Measurements from ENCODE around the gene SLC25A12.
"Not testable (repeated sequence)": the region's sequence is repeated elsewhere in the genome, so short reads cannot be mapped to it uniquely, and the experiment has no call there.

The SLC25A12 gene

GRCh38 chr2:171811245-171811628 lies 82.8 kb downstream of the SLC25A12 start:
- H3K4me3 ChIP-seq (ENCODE audit: low read depth in 1 of 5, low read length in 5 of 5) = no peak overlapping the region
- no peaks in the 10 kb centered on the region for H3K9me3 ChIP-seq (ENCODE audit: control insufficient read depth in 5 of 5, low read length in 5 of 5)
- no peak overlapping the region for H3K9ac ChIP-seq (ENCODE audit: low read length in 5 of 5)
- H3K27ac ChIP-seq (ENCODE audit: low read depth, low read length) = no peak overlapping the region
- H3K36me3 ChIP-seq (ENCODE audit: control insufficient read depth in 5 of 5, insufficient read depth in 5 of 5, low read length in 5 of 5) = peaks cover 3 to 18% (median 6%) of the 10 kb centered on the region in 5 donors
- H3K27me3 ChIP-seq (ENCODE audit: control insufficient read depth in 5 of 5, insufficient read depth in 4 of 5, low read length in 5 of 5) = no peaks in the 10 kb centered on the region
- H3K4me1 ChIP-seq (ENCODE audit: control insufficient read depth in 5 of 5, insufficient read depth in 5 of 5, low read length in 5 of 5) = peaks cover 0 to 3% (median 0%) of the 10 kb centered on the region in 5 donors

GRCh38 chr2:171810422-171811244 lies 83.4 kb downstream of the SLC25A12 start:
- no peak overlapping the region for H3K4me3 ChIP-seq (ENCODE audit: low read depth in 1 of 5, low read length in 5 of 5)
- H3K9me3 ChIP-seq (ENCODE audit: control insufficient read depth in 5 of 5, low read length in 5 of 5) = no peaks in the 10 kb centered on the region
- peaks cover 0 to 3% (median 0%) of the 10 kb centered on the region in 5 donors for H3K4me1 ChIP-seq (ENCODE audit: control insufficient read depth in 5 of 5, insufficient read depth in 5 of 5, low read length in 5 of 5)
- H3K27me3 ChIP-seq (ENCODE audit: control insufficient read depth in 5 of 5, insufficient read depth in 4 of 5, low read length in 5 of 5) = no peaks in the 10 kb centered on the region
- H3K9ac ChIP-seq (ENCODE audit: low read length in 5 of 5) = no peak overlapping the region
- H3K36me3 ChIP-seq (ENCODE audit: control insufficient read depth in 5 of 5, insufficient read depth in 5 of 5, low read length in 5 of 5) = peaks cover 3 to 18% (median 6%) of the 10 kb centered on the region in 5 donors
- no peak overlapping the region for H3K27ac ChIP-seq (ENCODE audit: low read depth, low read length)

DNA sequence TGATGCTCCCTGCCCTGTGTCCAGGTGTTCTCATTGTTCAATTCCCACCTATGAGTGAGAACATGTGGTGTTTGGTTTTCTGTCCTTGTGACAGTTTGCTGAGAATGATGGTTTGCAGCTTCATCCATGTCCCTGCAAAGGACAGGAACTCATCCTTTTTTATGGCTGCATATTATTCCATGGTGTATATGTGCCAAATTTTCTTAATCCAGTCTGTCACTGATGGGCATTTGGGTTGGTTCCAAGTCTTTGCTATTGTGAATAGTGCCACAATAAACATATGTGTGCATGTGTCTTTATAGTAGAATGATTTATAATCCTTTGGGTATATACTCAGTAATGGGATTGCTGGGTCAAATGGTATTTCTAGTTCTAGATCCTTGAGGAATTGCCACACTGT lies 85.2 kb downstream of the SLC25A12 start:
- not testable (repeated sequence) for H3K4me3 ChIP-seq (ENCODE audit: low read depth in 1 of 5, low read length in 5 of 5); H3K27me3 ChIP-seq (ENCODE audit: control insufficient read depth in 5 of 5, insufficient read depth in 4 of 5, low read length in 5 of 5); H3K4me1 ChIP-seq (ENCODE audit: control insufficient read depth in 5 of 5, insufficient read depth in 5 of 5, low read length in 5 of 5); H3K9me3 ChIP-seq (ENCODE audit: control insufficient read depth in 5 of 5, low read length in 5 of 5); H3K27ac ChIP-seq (ENCODE audit: low read depth, low read length); H3K9ac ChIP-seq (ENCODE audit: low read length in 5 of 5)
- peaks cover 0 to 15% (median 5%) of the 10 kb centered on the region in 5 donors for H3K36me3 ChIP-seq (ENCODE audit: control insufficient read depth in 5 of 5, insufficient read depth in 5 of 5, low read length in 5 of 5)

GRCh38 chr2:171807831-171808393 lies 86.1 kb downstream of the SLC25A12 start:
- Histone ChIP-seq H3K9me3 (ENCODE audit: control insufficient read depth in 5 of 5, low read length in 5 of 5) (no peaks in the 10 kb centered on the region), H3K9ac (ENCODE audit: low read length in 5 of 5) (no peak overlapping the region), H3K4me3 (ENCODE audit: low read depth in 1 of 5, low read length in 5 of 5) (no peak overlapping the region), H3K4me1 (ENCODE audit: control insufficient read depth in 5 of 5, insufficient read depth in 5 of 5, low read length in 5 of 5) (peaks cover 0 to 3% (median 0%) of the 10 kb centered on the region in 5 donors), H3K36me3 (ENCODE audit: control insufficient read depth in 5 of 5, insufficient read depth in 5 of 5, low read length in 5 of 5) (peaks cover 0 to 17% (median 5%) of the 10 kb centered on the region in 5 donors), H3K27me3 (ENCODE audit: control insufficient read depth in 5 of 5, insufficient read depth in 4 of 5, low read length in 5 of 5) (no peaks in the 10 kb centered on the region), H3K27ac (ENCODE audit: low read depth, low read length) (no peak overlapping the region)

DNA sequence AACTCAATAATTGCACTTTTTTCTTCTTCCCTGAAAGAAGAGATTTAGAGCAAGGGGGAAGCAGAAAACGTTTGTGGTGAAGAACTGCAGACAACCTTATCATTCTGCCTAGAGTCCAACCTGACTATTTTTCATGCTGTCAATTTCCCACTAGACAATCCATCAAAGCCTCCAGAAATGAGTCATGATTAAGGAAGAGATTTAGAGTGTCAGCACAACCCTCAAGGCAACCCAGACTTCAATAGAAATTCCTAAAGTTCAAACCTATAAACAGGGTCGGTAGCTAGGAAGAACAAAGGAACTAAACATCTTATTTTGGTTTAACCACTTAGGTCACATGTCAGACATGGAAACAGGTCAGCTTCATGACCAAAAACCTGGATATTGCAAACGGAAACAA lies 86.9 kb downstream of the SLC25A12 start:
- Histone ChIP-seq H3K27me3 (ENCODE audit: control insufficient read depth in 5 of 5, insufficient read depth in 4 of 5, low read length in 5 of 5) (no peaks in the 10 kb centered on the region), H3K36me3 (ENCODE audit: control insufficient read depth in 5 of 5, insufficient read depth in 5 of 5, low read length in 5 of 5) (peaks cover 0 to 16% (median 3%) of the 10 kb centered on the region in 5 donors), H3K9me3 (ENCODE audit: control insufficient read depth in 5 of 5, low read length in 5 of 5) (no peaks in the 10 kb centered on the region), H3K27ac (ENCODE audit: low read depth, low read length) (no peak overlapping the region), H3K9ac (ENCODE audit: low read length in 5 of 5) (no peak overlapping the region), H3K4me1 (ENCODE audit: control insufficient read depth in 5 of 5, insufficient read depth in 5 of 5, low read length in 5 of 5) (peaks cover 0 to 3% (median 0%) of the 10 kb centered on the region in 5 donors), H3K4me3 (ENCODE audit: low read depth in 1 of 5, low read length in 5 of 5) (no peak overlapping the region)

GRCh38 chr2:171804456-171804855 lies 89.6 kb downstream of the SLC25A12 start:
- Histone ChIP-seq H3K4me1 (ENCODE audit: control insufficient read depth in 5 of 5, insufficient read depth in 5 of 5, low read length in 5 of 5) (peaks cover 0 to 3% (median 0%) of the 10 kb centered on the region in 5 donors), H3K9me3 (ENCODE audit: control insufficient read depth in 5 of 5, low read length in 5 of 5) (no peaks in the 10 kb centered on the region), H3K4me3 (ENCODE audit: low read depth in 1 of 5, low read length in 5 of 5) (no peak overlapping the region), H3K27me3 (ENCODE audit: control insufficient read depth in 5 of 5, insufficient read depth in 4 of 5, low read length in 5 of 5) (no peaks in the 10 kb centered on the region), H3K9ac (ENCODE audit: low read length in 5 of 5) (no peak overlapping the region), H3K36me3 (ENCODE audit: control insufficient read depth in 5 of 5, insufficient read depth in 5 of 5, low read length in 5 of 5) (peaks cover 0 to 18% (median 4%) of the 10 kb centered on the region in 5 donors), H3K27ac (ENCODE audit: low read depth, low read length) (no peak overlapping the region)

DNA sequence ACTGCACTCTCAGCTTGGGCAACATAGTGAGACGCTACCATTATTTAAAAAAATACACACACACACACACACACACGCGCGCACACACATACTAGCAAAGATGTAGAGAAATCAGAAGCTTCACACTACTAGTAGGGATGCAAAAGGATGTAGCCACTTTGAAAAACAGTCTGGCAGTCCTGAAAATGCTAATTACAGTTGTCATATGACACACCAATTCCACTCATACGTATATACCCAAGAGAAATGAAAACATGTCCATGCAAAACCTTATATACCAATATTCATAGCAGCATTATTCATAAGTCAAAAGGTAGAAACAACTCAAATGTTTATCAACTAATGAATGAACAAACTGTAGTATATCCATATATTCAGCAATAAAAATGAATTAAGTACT lies 90.3 kb downstream of the SLC25A12 start:
- peaks cover 0 to 3% (median 0%) of the 10 kb centered on the region in 5 donors for H3K4me1 ChIP-seq (ENCODE audit: control insufficient read depth in 5 of 5, insufficient read depth in 5 of 5, low read length in 5 of 5)
- H3K9me3 ChIP-seq (ENCODE audit: control insufficient read depth in 5 of 5, low read length in 5 of 5) = no peaks in the 10 kb centered on the region
- H3K36me3 ChIP-seq (ENCODE audit: control insufficient read depth in 5 of 5, insufficient read depth in 5 of 5, low read length in 5 of 5) = peaks cover 0 to 20% (median 6%) of the 10 kb centered on the region in 5 donors
- no peak overlapping the region for H3K27ac ChIP-seq (ENCODE audit: low read depth, low read length)
- H3K27me3 ChIP-seq (ENCODE audit: control insufficient read depth in 5 of 5, insufficient read depth in 4 of 5, low read length in 5 of 5) = no peaks in the 10 kb centered on the region
- H3K9ac ChIP-seq (ENCODE audit: low read length in 5 of 5) = no peak overlapping the region
- H3K4me3 ChIP-seq (ENCODE audit: low read depth in 1 of 5, low read length in 5 of 5) = no peak overlapping the region

- Histone ChIP-seq H3K9ac (ENCODE audit: low read length in 5 of 5) (no peak overlapping the region), H3K4me3 (ENCODE audit: low read depth in 1 of 5, low read length in 5 of 5) (no peak overlapping the region), H3K4me1 (ENCODE audit: control insufficient read depth in 5 of 5, insufficient read depth in 5 of 5, low read length in 5 of 5) (no peaks in the 10 kb centered on the region), H3K36me3 (ENCODE audit: control insufficient read depth in 5 of 5, insufficient read depth in 5 of 5, low read length in 5 of 5) (peaks cover 0 to 17% (median 6%) of the 10 kb centered on the region in 5 donors), H3K9me3 (ENCODE audit: control insufficient read depth in 5 of 5, low read length in 5 of 5) (no peaks in the 10 kb centered on the region), H3K27ac (ENCODE audit: low read depth, low read length) (no peak overlapping the region), H3K27me3 (ENCODE audit: control insufficient read depth in 5 of 5, insufficient read depth in 4 of 5, low read length in 5 of 5) (no peaks in the 10 kb centered on the region)
These were observed 93.4 kb downstream of the SLC25A12 start for GRCh38 chr2:171800639-171801038.

DNA sequence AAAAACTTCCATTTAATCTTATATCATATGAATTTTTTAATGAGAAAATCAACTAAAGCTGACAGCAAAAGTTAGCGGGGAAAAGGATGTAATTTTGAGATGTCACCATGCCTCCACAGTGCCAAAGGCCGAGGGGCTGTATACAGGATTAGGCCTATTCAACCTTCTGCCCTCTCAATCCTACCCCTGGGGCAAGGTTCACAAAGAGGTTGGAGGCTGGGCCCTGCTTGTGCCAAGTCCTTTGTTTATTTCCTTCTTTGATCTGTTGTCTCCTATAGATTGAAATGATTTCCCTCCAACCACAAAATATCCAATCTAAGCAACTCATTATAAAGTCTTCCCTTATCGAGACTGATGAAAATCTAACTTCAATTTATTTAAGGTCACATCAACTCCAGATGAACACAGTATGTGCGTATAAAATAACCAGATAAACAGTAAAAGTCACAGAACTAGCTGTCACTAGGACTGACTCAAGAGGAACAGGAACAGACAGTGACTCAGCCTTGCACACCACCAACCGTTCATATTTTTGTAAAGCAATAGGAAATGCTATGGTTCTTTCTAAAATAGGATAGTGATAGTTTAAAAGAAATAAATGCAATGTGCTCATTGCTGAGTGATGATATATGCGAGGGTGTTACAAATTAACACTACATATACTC lies 95.8 kb downstream of the SLC25A12 start:
- Histone ChIP-seq H3K9me3 (ENCODE audit: control insufficient read depth in 5 of 5, low read length in 5 of 5) (no peaks in the 10 kb centered on the region), H3K27me3 (ENCODE audit: control insufficient read depth in 5 of 5, insufficient read depth in 4 of 5, low read length in 5 of 5) (no peaks in the 10 kb centered on the region), H3K27ac (ENCODE audit: low read depth, low read length) (no peak overlapping the region), H3K4me1 (ENCODE audit: control insufficient read depth in 5 of 5, insufficient read depth in 5 of 5, low read length in 5 of 5) (no peaks in the 10 kb centered on the region), H3K9ac (ENCODE audit: low read length in 5 of 5) (no peak overlapping the region), H3K4me3 (ENCODE audit: low read depth in 1 of 5, low read length in 5 of 5) (no peak overlapping the region), H3K36me3 (ENCODE audit: control insufficient read depth in 5 of 5, insufficient read depth in 5 of 5, low read length in 5 of 5) (peaks cover 0 to 11% (median 7%) of the 10 kb centered on the region in 5 donors)

DNA sequence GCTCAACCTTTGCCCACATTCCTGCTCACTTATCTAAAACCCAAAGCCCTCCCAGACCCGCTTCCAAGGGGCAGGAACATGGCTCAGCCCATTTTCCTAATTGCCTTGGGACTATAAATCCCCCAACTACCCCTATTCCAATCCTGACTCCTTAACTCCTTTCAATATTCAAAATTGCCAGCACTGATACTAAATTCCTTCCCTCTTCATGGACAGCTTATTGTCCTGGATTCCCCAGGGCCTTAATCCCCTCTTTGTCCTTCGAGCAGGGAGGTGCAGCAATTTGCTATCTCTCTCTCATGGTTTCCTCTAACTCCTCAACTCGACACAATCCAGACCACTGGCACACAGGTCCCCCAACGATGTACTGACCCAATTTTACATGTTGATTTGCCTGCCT lies 99.1 kb downstream of the SLC25A12 start:
- no peaks in the 10 kb centered on the region for H3K9me3 ChIP-seq (ENCODE audit: control insufficient read depth in 5 of 5, low read length in 5 of 5)
- H3K27ac ChIP-seq (ENCODE audit: low read depth, low read length) = no peak overlapping the region
- H3K9ac ChIP-seq (ENCODE audit: low read length in 5 of 5) = no peak overlapping the region
- no peaks in the 10 kb centered on the region for H3K27me3 ChIP-seq (ENCODE audit: control insufficient read depth in 5 of 5, insufficient read depth in 4 of 5, low read length in 5 of 5)
- H3K36me3 ChIP-seq (ENCODE audit: control insufficient read depth in 5 of 5, insufficient read depth in 5 of 5, low read length in 5 of 5) = peaks cover 7 to 28% (median 20%) of the 10 kb centered on the region in 5 donors
- no peak overlapping the region for H3K4me3 ChIP-seq (ENCODE audit: low read depth in 1 of 5, low read length in 5 of 5)
- no peaks in the 10 kb centered on the region for H3K4me1 ChIP-seq (ENCODE audit: control insufficient read depth in 5 of 5, insufficient read depth in 5 of 5, low read length in 5 of 5)

Measured in subcutaneous abdominal adipose tissue (tissue), 5 donors.